ENCODE data around the gene PRKN.

The PRKN gene

GRCh38 chr6:162014069-162014811 lies 713.3 kb downstream of the PRKN start:
- no peak for DNase-seq

GRCh38 chr6:162005372-162005771 lies 722.2 kb downstream of the PRKN start:
- DNase-seq, result no peak

- no peak for DNase-seq
Observed at GRCh38 chr6:161996783-161997182, 730.8 kb downstream of the PRKN start.

- DNase-seq, result no peak
Observed at GRCh38 chr6:161985876-161986423, 741.6 kb downstream of the PRKN start.

- DNase-seq, result no peak
Observed at GRCh38 chr6:161984713-161985112, 742.9 kb downstream of the PRKN start.

- DNase-seq, result no peak
Observed at GRCh38 chr6:161976553-161976952, 751.0 kb downstream of the PRKN start.

GRCh38 chr6:161973064-161973463 lies 754.5 kb downstream of the PRKN start:
- DNase-seq, result no peak

- no peak for DNase-seq
Observed at GRCh38 chr6:161971043-161971442, 756.5 kb downstream of the PRKN start.

- DNase-seq, result no peak
Observed at GRCh38 chr6:161963634-161964234, 763.8 kb downstream of the PRKN start.

- DNase-seq, result no peak
Observed at GRCh38 chr6:161963181-161963580, 764.4 kb downstream of the PRKN start.

GRCh38 chr6:161961796-161962195 lies 765.8 kb downstream of the PRKN start:
- no peak for DNase-seq

- DNase-seq, result no peak
Observed at GRCh38 chr6:161961046-161961445, 766.5 kb downstream of the PRKN start.

GRCh38 chr6:161959072-161959471 lies 768.5 kb downstream of the PRKN start:
- no peak for DNase-seq

- no peak for DNase-seq
Observed at GRCh38 chr6:161956082-161956481, 771.5 kb downstream of the PRKN start.

GRCh38 chr6:161954699-161955276 lies 772.8 kb downstream of the PRKN start:
- DNase-seq, result no peak

GRCh38 chr6:161954077-161954476 lies 773.5 kb downstream of the PRKN start:
- no peak for DNase-seq

GRCh38 chr6:161951126-161951525 lies 776.4 kb downstream of the PRKN start:
- DNase-seq, result no peak

- no peak for DNase-seq
Observed at GRCh38 chr6:161949531-161949930, 778.0 kb downstream of the PRKN start.

- DNase-seq, result no peak
Observed at GRCh38 chr6:161948462-161948861, 779.1 kb downstream of the PRKN start.

- DNase-seq, result no peak
Observed at GRCh38 chr6:161947371-161947770, 780.2 kb downstream of the PRKN start.

GRCh38 chr6:161946461-161946860 lies 781.1 kb downstream of the PRKN start:
- DNase-seq, result no peak

GRCh38 chr6:161943561-161943960 lies 784.0 kb downstream of the PRKN start:
- no peak for DNase-seq

GRCh38 chr6:161941565-161941964 lies 786.0 kb downstream of the PRKN start:
- DNase-seq, result no peak

GRCh38 chr6:161940519-161940918 lies 787.0 kb downstream of the PRKN start:
- no peak for DNase-seq

Data from activated gamma-delta T cell treated with Interleukin-2 at 50 U/mL for 16 hours (primary cell).